NCI-H2029 treated with DMSO at 0.1 percent for 48 hours (cell line): ENCODE results near the gene SLC5A2.

Experiments
- DNase-seq: peaks from one replicate; lab custom pipeline; 2025; lab: John Stamatoyannopoulos, UW

SLC5A2 gene

GRCh38 chr16:31459687-31460581, 23.0 kb upstream of the SLC5A2 start:
- DNase-seq, result peak; percentile 89

GRCh38 chr16:31460582-31461002, 22.3 kb upstream of the SLC5A2 start:
- DNase-seq, result no peak

GRCh38 chr16:31461201-31461920, 21.6 kb upstream of the SLC5A2 start:
- DNase-seq, result no peak

- DNase-seq, result no peak
These were observed 20.8 kb upstream of the SLC5A2 start for GRCh38 chr16:31461921-31462804.

- DNase-seq, result no peak
These were observed 18.6 kb upstream of the SLC5A2 start for GRCh38 chr16:31464348-31464769.

GRCh38 chr16:31464781-31465260, 18.1 kb upstream of the SLC5A2 start:
- no peak for DNase-seq

GRCh38 chr16:31465788-31466370, 17.0 kb upstream of the SLC5A2 start:
- no peak for DNase-seq

- DNase-seq, result no peak
These were observed 16.5 kb upstream of the SLC5A2 start for GRCh38 chr16:31466381-31466841.

GRCh38 chr16:31467151-31467773, 15.7 kb upstream of the SLC5A2 start:
- no peak for DNase-seq

GRCh38 chr16:31467858-31468257, 15.1 kb upstream of the SLC5A2 start:
- DNase-seq, result no peak

GRCh38 chr16:31470615-31471014, 12.3 kb upstream of the SLC5A2 start:
- no peak for DNase-seq

GRCh38 chr16:31471241-31471874, 11.6 kb upstream of the SLC5A2 start:
- DNase-seq, result no peak

- DNase-seq, result no peak
These were observed 10.8 kb upstream of the SLC5A2 start, which contains the start of gene TGFB1I1 for GRCh38 chr16:31471875-31472708. TSS of gene TGFB1I1 (plus strand) at chr16:31472152. CDS start at chr16:31472189, 37 bp downstream.

GRCh38 chr16:31472709-31473203, 10.2 kb upstream of the SLC5A2 start:
- DNase-seq, result peak; percentile 93

GRCh38 chr16:31473264-31473984, 9.5 kb upstream of the SLC5A2 start:
- no peak for DNase-seq

GRCh38 chr16:31474173-31474714, 8.7 kb upstream of the SLC5A2 start:
- no peak for DNase-seq

- DNase-seq, result no peak
These were observed 7.9 kb upstream of the SLC5A2 start for GRCh38 chr16:31474773-31475738.
